Ecto neural progenitor cell (in vitro differentiated cells): ENCODE results near the gene HMCN1.

ENCODE experiments used
- DNase-seq: peaks from one replicate; pipeline ENCODE4 v3.0.0-alpha.2; 2018; ENCODE audit warnings: low spot score

Gene HMCN1

GRCh38 chr1:186030453-186030852 lies 296.3 kb downstream of the HMCN1 start:
- DNase-seq = no peak

- DNase-seq = no peak
Observed at GRCh38 chr1:186033847-186034271, 299.7 kb downstream of the HMCN1 start.

- no peak for DNase-seq
Observed at GRCh38 chr1:186042230-186042629, 308.0 kb downstream of the HMCN1 start.

GRCh38 chr1:186043296-186043695 lies 309.1 kb downstream of the HMCN1 start:
- no peak for DNase-seq

GRCh38 chr1:186044079-186044685 lies 310.0 kb downstream of the HMCN1 start:
- DNase-seq = no peak

GRCh38 chr1:186046437-186047211 lies 312.4 kb downstream of the HMCN1 start:
- no peak for DNase-seq

GRCh38 chr1:186050360-186050759 lies 316.2 kb downstream of the HMCN1 start:
- no peak for DNase-seq

- DNase-seq = no peak
Observed at GRCh38 chr1:186054003-186054402, 319.8 kb downstream of the HMCN1 start.

GRCh38 chr1:186054932-186055331 lies 320.7 kb downstream of the HMCN1 start:
- DNase-seq = no peak

GRCh38 chr1:186055846-186056245 lies 321.7 kb downstream of the HMCN1 start:
- no peak for DNase-seq

GRCh38 chr1:186057086-186057485 lies 322.9 kb downstream of the HMCN1 start:
- no peak for DNase-seq

GRCh38 chr1:186059311-186059710 lies 325.1 kb downstream of the HMCN1 start:
- no peak for DNase-seq

GRCh38 chr1:186059752-186060151 lies 325.6 kb downstream of the HMCN1 start:
- DNase-seq = no peak

- DNase-seq = no peak
Observed at GRCh38 chr1:186060226-186060625, 326.0 kb downstream of the HMCN1 start.

- no peak for DNase-seq
Observed at GRCh38 chr1:186063091-186063657, 329.0 kb downstream of the HMCN1 start.

GRCh38 chr1:186066411-186066810 lies 332.2 kb downstream of the HMCN1 start:
- DNase-seq = no peak

GRCh38 chr1:186073697-186074096 lies 339.5 kb downstream of the HMCN1 start:
- DNase-seq = no peak

GRCh38 chr1:186076006-186076405 lies 341.8 kb downstream of the HMCN1 start:
- DNase-seq = no peak

- no peak for DNase-seq
Observed at GRCh38 chr1:186078245-186078644, 344.1 kb downstream of the HMCN1 start.

GRCh38 chr1:186079084-186079684 lies 345.0 kb downstream of the HMCN1 start:
- DNase-seq = no peak

- peak; percentile 59 for DNase-seq
Observed at GRCh38 chr1:186082235-186082937, 348.2 kb downstream of the HMCN1 start.

- no peak for DNase-seq
Observed at GRCh38 chr1:186086583-186086982, 352.4 kb downstream of the HMCN1 start.
